Subcutaneous abdominal adipose tissue (tissue), 5 donors: Measurements from ENCODE around the gene AP1M1.

Source experiments
- H3K27ac ChIP-seq: one replicate; pipeline ENCODE4 v1.7.0; 2013; ENCODE audit warnings: low read depth, mild to moderate bottlenecking, inconsistent platforms, low read length, moderate library complexity
- H3K27me3 ChIP-seq, 5 donors: one replicate each; pipeline ENCODE4 v1.7.0; 2013; ENCODE audit warnings: low read length in 5 of 5, inconsistent platforms in 1 of 5; ENCODE audit not compliant: control insufficient read depth in 5 of 5, insufficient read depth in 4 of 5
- H3K36me3 ChIP-seq, 5 donors: one replicate each; pipeline ENCODE4 v1.7.0; 2013; ENCODE audit warnings: low read length in 5 of 5; ENCODE audit not compliant: control insufficient read depth in 5 of 5, insufficient read depth in 5 of 5
- H3K4me1 ChIP-seq, 5 donors: one replicate each; pipeline ENCODE4 v1.7.0; 2013; ENCODE audit warnings: low read length in 5 of 5, mild to moderate bottlenecking in 3 of 5, moderate library complexity in 1 of 5; ENCODE audit not compliant: control insufficient read depth in 5 of 5, insufficient read depth in 5 of 5
- H3K4me3 ChIP-seq, 5 donors: one replicate each; pipeline ENCODE4 v1.7.0; 2013; ENCODE audit warnings: low read length in 5 of 5, low read depth in 1 of 5
- H3K9ac ChIP-seq, 5 donors: one replicate each; pipeline ENCODE4 v1.7.0; 2013; ENCODE audit warnings: low read length in 5 of 5, mild to moderate bottlenecking in 4 of 5, moderate library complexity in 3 of 5
- H3K9me3 ChIP-seq, 5 donors: one replicate each; pipeline ENCODE4 v1.7.0; 2013; ENCODE audit warnings: low read length in 5 of 5; ENCODE audit not compliant: control insufficient read depth in 5 of 5
- donor health status: healthy.
- donor health status: healthy.
- donor health status: healthy.
- donor health status: healthy.
- donor health status: healthy.

The AP1M1 gene

DNA sequence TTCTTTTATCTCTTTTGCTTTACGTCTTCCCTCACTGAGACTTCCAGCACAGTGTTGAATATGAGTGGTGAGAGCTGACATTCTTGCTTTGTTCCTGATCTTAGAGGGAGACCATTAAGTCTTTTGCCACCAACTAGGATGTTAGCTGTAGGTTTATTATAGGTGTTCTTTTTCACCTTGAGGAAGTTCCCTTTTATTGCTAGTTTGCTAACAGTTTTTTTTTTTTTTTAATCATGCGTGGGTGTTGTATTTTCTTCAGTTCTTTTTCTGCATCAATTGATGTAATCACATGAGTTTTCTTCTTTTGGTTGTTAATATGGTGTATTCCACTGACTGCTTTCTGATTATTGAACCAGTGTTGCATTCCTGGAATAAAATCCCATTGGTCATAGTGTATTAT, 21.1 kb downstream of the AP1M1 start:
- Histone ChIP-seq H3K27me3 (no peaks in the 10 kb centered on the region), H3K9me3 (peaks cover 0 to 23% (median 20%) of the 10 kb centered on the region in 5 donors), H3K4me1 (peaks cover 0 to 10% (median 0%) of the 10 kb centered on the region in 5 donors), H3K4me3 (no peak overlapping the region), H3K27ac (no peak overlapping the region), H3K36me3 (peaks cover 8 to 78% (median 59%) of the 10 kb centered on the region in 5 donors), H3K9ac (no peak overlapping the region)

DNA sequence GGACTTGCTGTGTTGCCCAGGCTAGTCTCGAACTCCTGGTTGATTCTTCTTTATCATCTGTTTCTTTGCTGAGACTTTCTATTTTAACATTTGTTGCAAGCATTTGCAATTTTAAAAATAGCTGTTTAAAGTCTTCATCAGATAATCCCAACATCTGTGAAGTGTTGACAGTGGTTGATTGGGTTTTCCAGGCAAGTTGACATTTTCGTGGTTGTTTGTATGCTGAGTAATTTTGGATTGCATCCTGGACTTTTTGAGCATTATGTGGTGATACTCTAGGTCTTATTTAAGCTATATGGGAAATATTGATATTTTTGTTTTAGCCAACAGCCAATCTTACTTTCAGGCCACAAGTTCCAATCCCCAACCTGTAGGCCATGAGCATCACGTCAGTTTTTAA, 25.1 kb downstream of the AP1M1 start:
- H3K9ac ChIP-seq: no peak overlapping the region
- peaks cover 0 to 2% (median 0%) of the 10 kb centered on the region in 5 donors for H3K4me1 ChIP-seq
- H3K4me3 ChIP-seq: no peak overlapping the region
- no peak overlapping the region for H3K27ac ChIP-seq
- H3K27me3 ChIP-seq: no peaks in the 10 kb centered on the region
- peaks cover 0 to 23% (median 20%) of the 10 kb centered on the region in 5 donors for H3K9me3 ChIP-seq
- H3K36me3 ChIP-seq: peaks cover 8 to 90% (median 80%) of the 10 kb centered on the region in 5 donors

DNA sequence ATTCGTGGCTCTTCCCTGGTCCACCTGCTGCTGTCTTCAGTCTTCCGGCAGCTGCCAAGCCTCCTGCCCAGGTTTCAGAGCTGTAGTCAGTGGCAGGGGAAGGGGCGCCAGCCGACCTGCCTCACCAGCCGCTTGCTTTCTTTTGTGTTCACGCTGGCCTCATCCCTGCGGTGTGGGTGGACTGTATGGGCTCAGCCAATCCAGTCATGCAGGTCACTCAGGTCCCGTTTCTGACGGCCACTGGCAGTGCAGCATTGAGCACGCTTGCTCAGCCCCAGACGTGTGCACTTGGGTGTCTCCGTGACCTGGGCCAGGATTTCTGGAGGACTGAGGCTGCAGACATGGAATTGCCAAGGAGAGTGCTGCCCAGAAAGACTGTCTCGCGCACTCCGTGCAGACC, 26.0 kb downstream of the AP1M1 start:
- Histone ChIP-seq H3K4me1 (no peaks in the 10 kb centered on the region), H3K27me3 (no peaks in the 10 kb centered on the region), H3K4me3 (no peak overlapping the region), H3K9ac (no peak overlapping the region), H3K27ac (no peak overlapping the region), H3K9me3 (peaks cover 0 to 23% (median 20%) of the 10 kb centered on the region in 5 donors), H3K36me3 (peaks cover 8 to 90% (median 82%) of the 10 kb centered on the region in 5 donors)

DNA sequence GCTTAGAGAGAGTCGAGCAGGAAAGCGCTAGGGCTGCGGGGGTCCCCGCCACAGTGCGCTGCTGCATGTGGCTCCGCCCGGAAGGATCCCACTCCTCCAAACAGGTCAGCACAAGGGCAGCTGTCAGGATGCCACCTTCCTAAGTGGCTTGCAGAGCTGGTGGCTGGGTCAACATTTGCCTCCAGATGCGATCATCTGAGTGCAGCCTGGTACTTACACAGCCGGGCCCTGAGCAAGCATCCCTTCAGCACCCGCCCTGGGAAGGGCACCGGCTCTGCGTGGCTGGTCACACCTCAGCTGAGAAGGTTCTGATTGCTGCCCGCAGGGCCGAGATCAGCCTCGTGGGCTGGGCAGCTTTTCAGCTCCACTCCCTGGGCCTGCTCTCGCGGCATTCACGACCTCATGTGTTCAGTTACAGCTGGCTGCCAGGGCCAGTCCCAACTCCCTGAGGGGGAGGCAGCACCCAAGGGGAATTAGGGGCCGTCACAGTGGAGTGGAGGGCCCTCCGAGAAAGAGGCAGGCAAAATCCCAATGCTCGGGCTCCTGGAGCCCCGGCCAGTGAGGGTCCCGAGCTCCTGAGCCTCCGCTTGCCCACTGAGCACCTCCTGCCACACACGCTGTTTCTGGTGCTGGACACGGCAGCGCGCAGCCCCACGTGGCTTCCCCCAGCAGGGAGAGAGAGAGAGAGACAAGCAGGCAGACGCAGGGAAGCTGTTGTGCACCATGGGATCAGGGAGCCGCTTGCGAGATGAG, 26.8 kb downstream of the AP1M1 start:
- Histone ChIP-seq H3K4me3 (no peak overlapping the region), H3K9ac (no peak overlapping the region), H3K9me3 (peaks cover 0 to 23% (median 20%) of the 10 kb centered on the region in 5 donors), H3K27ac (no peak overlapping the region), H3K36me3 (peaks cover 8 to 96% (median 86%) of the 10 kb centered on the region in 5 donors), H3K4me1 (no peaks in the 10 kb centered on the region), H3K27me3 (no peaks in the 10 kb centered on the region)

DNA sequence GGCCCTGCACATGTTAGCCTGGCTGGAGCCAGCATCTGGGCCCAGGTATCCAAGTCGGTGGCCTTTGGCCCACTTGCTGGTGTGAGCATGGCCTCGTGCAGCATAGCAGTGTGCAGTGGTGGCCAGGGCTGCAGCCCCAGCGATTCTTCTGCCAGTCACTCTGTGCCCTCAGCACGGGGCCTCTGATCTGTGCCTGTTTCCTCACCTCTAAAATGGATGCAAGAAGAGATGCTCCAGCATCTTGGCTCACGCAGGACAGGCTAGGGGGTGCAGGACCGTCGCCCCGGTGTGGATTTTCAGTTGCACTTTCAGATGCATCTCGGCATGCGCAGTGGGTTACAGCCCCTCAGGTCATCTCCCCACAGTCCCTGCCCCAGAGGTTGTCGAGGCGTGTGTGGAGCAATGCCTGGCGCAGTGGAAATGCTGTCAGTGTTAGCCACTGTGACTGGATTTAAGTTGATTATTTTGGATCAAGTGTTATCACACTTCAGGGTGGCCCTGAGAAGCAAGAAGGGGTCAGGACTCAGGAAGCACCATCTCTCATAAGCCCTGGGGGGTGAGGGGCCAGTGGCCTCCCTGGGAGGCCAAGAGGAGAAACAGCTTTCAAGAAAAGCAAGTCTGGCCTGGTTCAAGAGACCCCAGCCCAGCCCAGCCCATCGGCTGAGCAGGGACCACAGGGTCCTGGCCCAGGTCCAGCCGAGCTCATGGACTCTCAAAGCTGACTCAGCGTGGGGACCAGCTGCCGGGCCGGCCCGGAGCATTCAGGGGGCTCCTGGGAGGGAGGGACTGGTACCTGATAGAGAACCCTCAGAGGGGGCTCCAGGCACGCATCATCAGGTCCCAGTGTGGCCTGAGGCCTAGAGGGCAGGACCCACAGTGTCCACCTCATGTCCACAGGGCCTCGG, 27.8 kb downstream of the AP1M1 start:
- Histone ChIP-seq H3K4me1 (no peaks in the 10 kb centered on the region), H3K36me3 (peaks cover 4 to 96% (median 90%) of the 10 kb centered on the region in 5 donors), H3K27me3 (no peaks in the 10 kb centered on the region), H3K4me3 (no peak overlapping the region), H3K9me3 (peaks cover 0 to 14% (median 14%) of the 10 kb centered on the region in 5 donors), H3K27ac (no peak overlapping the region), H3K9ac (no peak overlapping the region)

DNA sequence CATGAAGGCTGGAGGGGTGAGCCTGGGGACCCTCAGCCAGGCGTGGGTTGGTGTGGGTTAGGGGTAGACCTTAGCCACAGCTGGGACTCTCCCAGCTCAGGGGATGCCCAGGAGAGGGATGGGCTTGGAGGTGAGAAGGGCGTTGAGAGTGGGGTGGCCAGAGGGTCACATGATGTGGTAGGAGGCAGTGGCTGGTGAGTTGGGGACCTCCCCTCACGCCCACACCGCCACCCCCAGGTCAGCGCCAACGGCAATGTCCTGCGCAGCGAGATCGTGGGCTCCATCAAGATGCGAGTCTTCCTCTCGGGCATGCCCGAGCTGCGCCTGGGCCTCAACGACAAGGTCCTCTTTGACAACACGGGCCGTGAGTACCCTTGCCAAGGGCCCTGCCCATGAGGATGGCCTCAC, 28.5 kb downstream of the AP1M1 start:
- no peak overlapping the region for H3K4me3 ChIP-seq
- H3K36me3 ChIP-seq: peaks cover 4 to 94% (median 90%) of the 10 kb centered on the region in 5 donors
- H3K9ac ChIP-seq: no peak overlapping the region
- H3K27ac ChIP-seq: no peak overlapping the region
- H3K27me3 ChIP-seq: no peaks in the 10 kb centered on the region
- peaks cover 0 to 7% (median 7%) of the 10 kb centered on the region in 5 donors for H3K9me3 ChIP-seq
- no peaks in the 10 kb centered on the region for H3K4me1 ChIP-seq

DNA sequence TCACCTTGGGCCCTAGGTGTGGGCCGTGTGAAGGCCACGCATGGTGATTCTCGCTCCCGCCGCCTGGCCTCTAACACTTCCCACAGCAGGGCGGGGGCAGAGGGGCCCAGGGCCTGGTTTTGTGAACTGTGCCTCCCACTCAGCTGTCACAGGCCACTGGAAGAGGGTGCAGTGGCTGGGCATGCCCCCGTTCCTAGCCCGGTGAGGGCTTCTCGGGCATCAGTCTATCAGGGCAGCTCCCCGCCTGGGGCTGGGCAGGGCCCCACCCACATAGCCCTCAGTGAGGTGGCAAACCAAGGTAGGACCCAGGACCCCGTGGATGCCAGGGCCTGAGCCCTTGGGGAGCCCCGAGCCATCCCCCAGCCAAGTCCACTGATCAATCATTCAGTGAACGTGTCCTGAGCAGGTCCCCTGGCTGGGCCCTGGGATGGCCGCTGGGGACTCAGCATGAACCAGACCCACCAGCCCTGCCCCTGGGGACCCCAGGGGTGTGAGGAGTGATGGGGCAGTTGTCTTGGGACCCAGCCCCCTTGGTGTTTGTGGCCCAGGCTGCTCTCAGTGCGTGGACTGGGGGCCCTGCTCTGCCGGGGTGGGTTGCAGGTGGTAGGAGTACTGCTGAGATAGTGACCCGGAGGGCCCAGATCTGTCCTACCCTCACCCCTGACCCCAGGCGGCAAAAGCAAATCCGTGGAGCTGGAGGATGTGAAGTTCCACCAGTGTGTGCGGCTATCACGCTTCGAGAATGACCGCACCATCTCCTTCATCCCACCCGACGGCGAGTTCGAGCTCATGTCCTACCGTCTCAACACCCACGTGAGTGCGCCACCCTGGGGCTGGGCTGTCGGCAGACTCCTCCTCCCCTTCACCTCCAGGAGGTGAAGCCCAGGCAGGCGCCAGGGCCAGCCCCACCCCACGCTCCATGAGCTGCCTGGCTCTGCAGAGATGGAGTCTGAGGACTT, 29.4 kb downstream of the AP1M1 start:
- H3K9me3 ChIP-seq: no peaks in the 10 kb centered on the region
- no peaks in the 10 kb centered on the region for H3K4me1 ChIP-seq
- H3K4me3 ChIP-seq: no peak overlapping the region
- no peaks in the 10 kb centered on the region for H3K27me3 ChIP-seq
- H3K36me3 ChIP-seq: peaks cover 0 to 97% (median 90%) of the 10 kb centered on the region in 5 donors
- H3K27ac ChIP-seq: no peak overlapping the region
- no peak overlapping the region for H3K9ac ChIP-seq

DNA sequence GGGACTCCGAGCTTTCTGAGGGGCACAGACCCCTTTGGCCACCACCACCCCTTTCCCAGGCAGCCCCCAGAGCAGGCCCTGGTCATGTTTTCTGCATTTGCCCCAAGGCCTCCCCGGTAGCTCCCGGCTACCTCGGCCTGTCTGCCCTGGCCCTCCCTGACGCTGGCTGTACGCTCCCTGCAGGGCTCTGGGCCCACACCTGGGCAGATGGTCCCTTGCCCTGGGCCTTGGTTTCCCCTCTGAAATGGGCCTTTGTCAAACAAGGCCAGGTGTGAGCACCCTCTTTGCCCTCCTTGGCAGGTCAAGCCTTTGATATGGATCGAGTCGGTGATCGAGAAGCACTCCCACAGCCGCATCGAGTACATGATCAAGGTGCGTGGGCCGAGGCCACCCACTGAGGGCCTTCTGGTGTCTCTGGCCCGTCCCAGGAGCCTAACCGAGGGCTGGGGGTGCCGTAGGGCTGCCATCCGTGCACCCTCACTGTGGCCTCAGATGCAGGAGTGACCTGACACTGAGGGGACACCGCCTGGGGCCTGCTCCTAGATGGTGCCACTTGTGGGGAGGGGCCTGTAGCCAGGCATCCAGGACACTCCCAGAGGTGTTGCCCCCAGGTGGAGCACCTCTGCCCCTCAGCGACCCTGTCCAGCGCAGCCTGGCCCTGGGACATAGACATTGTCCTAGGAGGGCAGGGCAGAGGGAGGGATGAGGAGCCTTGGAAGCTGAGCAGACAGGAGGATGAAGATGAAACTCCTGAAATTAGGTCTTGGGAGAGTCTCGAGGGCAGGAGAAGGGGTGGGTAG, 30.3 kb downstream of the AP1M1 start:
- Histone ChIP-seq H3K4me3 (no peak overlapping the region), H3K9me3 (no peaks in the 10 kb centered on the region), H3K9ac (no peak overlapping the region), H3K27me3 (no peaks in the 10 kb centered on the region), H3K36me3 (peaks cover 0 to 97% (median 91%) of the 10 kb centered on the region in 5 donors), H3K27ac (no peak overlapping the region), H3K4me1 (no peaks in the 10 kb centered on the region)
